ENCODE results near the gene ROM1.

DNA sequence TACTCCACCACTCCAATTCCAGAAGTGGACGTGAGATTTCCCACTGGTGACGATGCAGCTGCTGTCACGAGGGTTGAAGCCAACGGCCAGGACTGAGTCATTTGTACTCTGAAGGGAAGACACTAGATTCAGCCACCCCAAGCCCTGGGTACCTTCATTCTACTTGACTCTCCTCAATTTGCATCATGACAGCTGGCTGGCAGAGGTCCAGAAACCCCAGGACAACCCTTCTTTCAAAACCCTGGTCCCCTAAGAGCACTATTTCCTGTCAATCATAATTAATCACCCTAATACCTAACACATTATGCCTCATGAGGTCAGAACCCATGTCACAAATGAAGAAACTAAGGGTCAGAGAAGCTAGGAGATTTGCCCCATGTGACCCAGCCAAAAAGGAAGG is 5.3 kb upstream of the ROM1 start:
- TF ChIP-seq, protein P1, sequence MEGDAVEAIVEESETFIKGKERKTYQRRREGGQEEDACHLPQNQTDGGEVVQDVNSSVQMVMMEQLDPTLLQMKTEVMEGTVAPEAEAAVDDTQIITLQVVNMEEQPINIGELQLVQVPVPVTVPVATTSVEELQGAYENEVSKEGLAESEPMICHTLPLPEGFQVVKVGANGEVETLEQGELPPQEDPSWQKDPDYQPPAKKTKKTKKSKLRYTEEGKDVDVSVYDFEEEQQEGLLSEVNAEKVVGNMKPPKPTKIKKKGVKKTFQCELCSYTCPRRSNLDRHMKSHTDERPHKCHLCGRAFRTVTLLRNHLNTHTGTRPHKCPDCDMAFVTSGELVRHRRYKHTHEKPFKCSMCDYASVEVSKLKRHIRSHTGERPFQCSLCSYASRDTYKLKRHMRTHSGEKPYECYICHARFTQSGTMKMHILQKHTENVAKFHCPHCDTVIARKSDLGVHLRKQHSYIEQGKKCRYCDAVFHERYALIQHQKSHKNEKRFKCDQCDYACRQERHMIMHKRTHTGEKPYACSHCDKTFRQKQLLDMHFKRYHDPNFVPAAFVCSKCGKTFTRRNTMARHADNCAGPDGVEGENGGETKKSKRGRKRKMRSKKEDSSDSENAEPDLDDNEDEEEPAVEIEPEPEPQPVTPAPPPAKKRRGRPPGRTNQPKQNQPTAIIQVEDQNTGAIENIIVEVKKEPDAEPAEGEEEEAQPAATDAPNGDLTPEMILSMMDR (IDR thresholded peaks at IDR 0.05 in 2 of 3, conservative IDR thresholded peaks at IDR 0.05 in 1 of 3; ENCODE audit: borderline replicate concordance in 1 of 3, insufficient read depth in 1 of 3, low read depth in 2 of 3, low read length in 2 of 3) = no peak
- no peak for TF ChIP-seq ZNF274 (IDR thresholded peaks at IDR 0.05; ENCODE audit: low read depth, low read length)
- no peak for TF ChIP-seq RAD21 (IDR thresholded peaks at IDR 0.05; ENCODE audit: low read depth)
- TF ChIP-seq POLR2AphosphoS5 (IDR thresholded peaks at IDR 0.05; ENCODE audit: low read depth, low read length) = no peak
- TF ChIP-seq, protein P2, sequence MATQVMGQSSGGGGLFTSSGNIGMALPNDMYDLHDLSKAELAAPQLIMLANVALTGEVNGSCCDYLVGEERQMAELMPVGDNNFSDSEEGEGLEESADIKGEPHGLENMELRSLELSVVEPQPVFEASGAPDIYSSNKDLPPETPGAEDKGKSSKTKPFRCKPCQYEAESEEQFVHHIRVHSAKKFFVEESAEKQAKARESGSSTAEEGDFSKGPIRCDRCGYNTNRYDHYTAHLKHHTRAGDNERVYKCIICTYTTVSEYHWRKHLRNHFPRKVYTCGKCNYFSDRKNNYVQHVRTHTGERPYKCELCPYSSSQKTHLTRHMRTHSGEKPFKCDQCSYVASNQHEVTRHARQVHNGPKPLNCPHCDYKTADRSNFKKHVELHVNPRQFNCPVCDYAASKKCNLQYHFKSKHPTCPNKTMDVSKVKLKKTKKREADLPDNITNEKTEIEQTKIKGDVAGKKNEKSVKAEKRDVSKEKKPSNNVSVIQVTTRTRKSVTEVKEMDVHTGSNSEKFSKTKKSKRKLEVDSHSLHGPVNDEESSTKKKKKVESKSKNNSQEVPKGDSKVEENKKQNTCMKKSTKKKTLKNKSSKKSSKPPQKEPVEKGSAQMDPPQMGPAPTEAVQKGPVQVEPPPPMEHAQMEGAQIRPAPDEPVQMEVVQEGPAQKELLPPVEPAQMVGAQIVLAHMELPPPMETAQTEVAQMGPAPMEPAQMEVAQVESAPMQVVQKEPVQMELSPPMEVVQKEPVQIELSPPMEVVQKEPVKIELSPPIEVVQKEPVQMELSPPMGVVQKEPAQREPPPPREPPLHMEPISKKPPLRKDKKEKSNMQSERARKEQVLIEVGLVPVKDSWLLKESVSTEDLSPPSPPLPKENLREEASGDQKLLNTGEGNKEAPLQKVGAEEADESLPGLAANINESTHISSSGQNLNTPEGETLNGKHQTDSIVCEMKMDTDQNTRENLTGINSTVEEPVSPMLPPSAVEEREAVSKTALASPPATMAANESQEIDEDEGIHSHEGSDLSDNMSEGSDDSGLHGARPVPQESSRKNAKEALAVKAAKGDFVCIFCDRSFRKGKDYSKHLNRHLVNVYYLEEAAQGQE (IDR thresholded peaks at IDR 0.05; ENCODE audit: low read depth) = no peak
- TF ChIP-seq EZH2phosphoT487 (IDR thresholded peaks at IDR 0.05; ENCODE audit: borderline replicate concordance) = no peak
- no peak for TF ChIP-seq YY1 (IDR thresholded peaks at IDR 0.05; ENCODE audit: extremely low read depth, insufficient replicate concordance, low read depth, low read length)
- no peak for TF ChIP-seq CBX3 (IDR thresholded peaks at IDR 0.05; ENCODE audit: low read depth)
- TF ChIP-seq POLR2A (IDR thresholded peaks at IDR 0.05; ENCODE audit: borderline replicate concordance, extremely low read depth, insufficient read depth, insufficient read length) = no peak
- no peak for TF ChIP-seq ELF1 (IDR thresholded peaks at IDR 0.05; ENCODE audit: borderline replicate concordance, low read depth)
- no peak for TF ChIP-seq MAX (IDR thresholded peaks at IDR 0.05)
- TF ChIP-seq EZH2 (IDR thresholded peaks at IDR 0.05) = no peak
- no peak for TF ChIP-seq CEBPB (IDR thresholded peaks at IDR 0.05; ENCODE audit: low read depth)
